Upper lobe of left lung (tissue), 6 donors: ENCODE results near the gene FAP. TPM values are rescaled to one million over a fixed set of nuclear protein-coding genes. Genes with fewer than 3 reads are reported as not detected.

Experiments
- ATAC-seq, 2 donors: fragments of 200-7000 bp; cut with Tn5 transposase; one replicate each; pipeline ENCODE4 v1.9.1; 2022; ENCODE audit warnings: mild to moderate bottlenecking in 2 of 2, moderate library complexity in 2 of 2; ENCODE audit not compliant: low FRiP score in 2 of 2
- DNase-seq, 2 donors: peaks; one replicate each; pipeline ENCODE4 v3.0.0-alpha.2; 2019 to 2020
- H3K27ac ChIP-seq, 4 donors: fragments of 200-600 bp; sonication (generic); one replicate each; pipeline ENCODE4 v1.5.1; 2016 to 2019
- H3K27me3 ChIP-seq, 4 donors: fragments of 200-600 bp; sonication (generic); one replicate each; pipeline ENCODE4 v1.5.1; 2017 to 2019
- H3K36me3 ChIP-seq, 4 donors: fragments of 200-600 bp; sonication (generic); one replicate each; pipeline ENCODE4 v1.5.1; 2016 to 2019
- H3K4me1 ChIP-seq, 4 donors: fragments of 200-600 bp; sonication (generic); one replicate each; pipeline ENCODE4 v1.5.1; 2018 to 2019
- H3K4me3 ChIP-seq, 4 donors: fragments of 200-600 bp; sonication (generic); one replicate each; pipeline ENCODE4 v1.5.1; 2017 to 2019; ENCODE audit warnings: mild to moderate bottlenecking in 2 of 4, moderate library complexity in 1 of 4
- H3K9me3 ChIP-seq, 4 donors: fragments of 200-600 bp; sonication (generic); one replicate each; pipeline ENCODE4 v1.5.1; 2018 to 2019
- CTCF ChIP-seq, 6 experiments: fragments of 450-650 bp in 4 of 6; fragments of 200-600 bp in 2 of 6; sonication (generic) in 2 of 6; IDR thresholded peaks; one replicate each; pipeline ENCODE4 v1.5.1; 2016 to 2019; ENCODE audit warnings: antibody characterized with exemption in 6 of 6
- EP300 ChIP-seq, 4 donors: sonication (generic); formaldehyde crosslinking; IDR thresholded peaks; one replicate each; pipeline ENCODE4 v1.5.1; 2017; ENCODE audit warnings: antibody characterized with exemption in 4 of 4, control low read depth in 2 of 4
- POLR2A ChIP-seq, 4 donors: fragments of 450-650 bp; IDR thresholded peaks; one replicate each; pipeline ENCODE4 v1.5.1; 2016 to 2017; ENCODE audit warnings: antibody characterized with exemption in 4 of 4, mild to moderate bottlenecking in 2 of 4
- POLR2AphosphoS5 ChIP-seq, 2 donors: sonication (generic); formaldehyde crosslinking; IDR thresholded peaks; one replicate each; pipeline ENCODE4 v1.5.1; 2017; ENCODE audit warnings: antibody characterized with exemption in 2 of 2
- WGBS, 2 donors: methylation state at CpG; one replicate each; pipeline ENCODE4 v1.1.5; 2017 to 2018; 5-methylcytosine and 5-hydroxymethylcytosine counted together
- total RNA-seq, 6 donors: library from RNA; depleted of rRNA in 4 of 6; stranded (reverse); fragments of >200 nt in 4 of 6; gene quantifications; one replicate each; pipeline versions ENCODE4 v1.1.0 to v1.2.1, GENCODE V29; 2016 to 2021
- donor health status: DM: no; HTN: no; CAD: no; lungs with moderate emphysema.
- donor health status: DM: no; HTN: yes; CAD: no; lungs with severe emphysema.

FAP gene
- total RNA-seq, 6 donors from 2014 or later = 1.2 to 7.3 (median 3.1) TPM

DNA sequence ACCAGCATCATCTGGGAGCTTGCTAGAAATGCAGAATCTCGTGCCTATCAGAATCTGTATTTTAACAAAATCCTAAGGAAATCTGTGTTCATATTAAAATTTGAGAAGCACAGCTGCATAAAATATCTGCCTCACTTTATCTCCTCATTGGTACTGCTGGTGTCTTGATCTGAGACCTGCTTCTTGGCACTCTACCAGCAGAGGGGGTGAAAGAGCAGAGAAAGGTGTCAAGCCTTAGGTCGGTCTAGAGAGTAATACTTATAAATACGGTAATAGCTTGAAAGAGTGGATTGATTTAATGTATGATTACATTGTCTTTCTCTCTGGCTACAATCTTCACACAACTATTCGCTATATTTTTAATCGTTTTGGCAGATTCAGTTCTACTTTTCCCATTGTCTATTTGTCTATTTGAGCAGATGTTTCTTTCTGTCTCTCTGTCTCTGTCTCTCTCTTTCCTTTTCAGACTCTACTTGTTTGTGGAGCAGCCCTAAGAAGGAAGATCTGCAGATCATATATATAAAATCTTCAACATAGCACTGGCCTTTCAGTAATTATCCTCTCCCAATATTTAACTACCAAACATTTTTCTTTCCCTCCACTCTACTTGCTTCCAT, 89.5 kb downstream of the FAP start:
- 3 to 5% methylated on average over 5 of the region's 5 CpGs for WGBS, 2 donors
- Histone ChIP-seq H3K4me1 (no peaks in the 10 kb centered on the region), H3K27ac (no peak overlapping the region), H3K4me3 (no peak overlapping the region), H3K9me3 (no peaks in the 10 kb centered on the region), H3K27me3 (no peaks in the 10 kb centered on the region), H3K36me3 (no peaks in the 10 kb centered on the region)
- ATAC-seq (peak in 1 of 2 donors; percentile 67), DNase-seq (peak in 1 of 2 donors; percentile 64)
- TF ChIP-seq POLR2AphosphoS5 (IDR thresholded peaks at IDR 0.05) (no peak), CTCF (IDR thresholded peaks at IDR 0.05) (peak in 4 of 6 experiments; percentile 16 to 44 (median 32)), POLR2A (IDR thresholded peaks at IDR 0.05) (no peak)

- no peaks in the 10 kb centered on the region for H3K9me3 ChIP-seq
- 90 to 92% methylated on average over 3 of the region's 3 CpGs for WGBS, 2 donors
- ATAC-seq (no peak), DNase-seq (no peak)
- H3K4me1 ChIP-seq = no peaks in the 10 kb centered on the region
- no peak within 1 kb of the TSS for H3K27ac ChIP-seq
- H3K27me3 ChIP-seq = no peaks in the 10 kb centered on the region
- no peak within 1 kb of the TSS for H3K4me3 ChIP-seq
- TF ChIP-seq EP300 (IDR thresholded peaks at IDR 0.05) (no peak), POLR2A (IDR thresholded peaks at IDR 0.05) (no peak), POLR2AphosphoS5 (IDR thresholded peaks at IDR 0.05) (no peak), CTCF (IDR thresholded peaks at IDR 0.05) (no peak)
- no peaks in the 10 kb centered on the region for H3K36me3 ChIP-seq
Observed at GRCh38 chr2:162152147-162152546, 91.1 kb downstream of the FAP start, which contains the start of gene GCG. GCG (minus strand) TSS chr2:162152247; CDS start chr2:162149178, 3,069 bp downstream.

- ATAC-seq (no peak), DNase-seq (no peak)
- Histone ChIP-seq H3K4me3 (no peak overlapping the region), H3K27ac (no peak overlapping the region), H3K4me1 (no peaks in the 10 kb centered on the region), H3K9me3 (no peaks in the 10 kb centered on the region), H3K27me3 (no peaks in the 10 kb centered on the region), H3K36me3 (no peaks in the 10 kb centered on the region)
- WGBS, 2 donors = 87 to 93% methylated on average over 8 of the region's 8 CpGs
- TF ChIP-seq POLR2A (IDR thresholded peaks at IDR 0.05) = no peak
- TF ChIP-seq EP300 (IDR thresholded peaks at IDR 0.05) = no peak
- TF ChIP-seq POLR2AphosphoS5 (IDR thresholded peaks at IDR 0.05) = no peak
- TF ChIP-seq CTCF (IDR thresholded peaks at IDR 0.05) = no peak
Observed at GRCh38 chr2:162149940-162150339, 93.3 kb downstream of the FAP start.

DNA sequence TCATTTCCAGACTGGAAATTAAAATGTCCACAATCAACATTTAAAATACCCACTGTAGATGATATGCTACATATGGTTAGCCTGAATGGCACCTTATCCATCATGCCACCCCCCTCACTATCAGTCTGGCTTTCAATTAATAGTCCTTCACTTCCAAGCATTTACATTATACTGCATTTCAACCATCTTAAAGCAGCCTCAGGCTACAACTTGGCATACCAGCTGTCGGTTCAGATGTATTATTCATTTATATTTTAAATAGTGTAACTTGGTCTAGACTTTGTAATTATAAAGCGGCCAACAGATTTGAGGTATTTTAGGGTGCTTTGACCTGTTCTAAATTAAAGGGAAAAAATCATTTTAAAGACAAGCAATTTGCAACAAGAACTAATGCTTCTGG, 93.8 kb downstream of the FAP start:
- ATAC-seq = no peak
- 77 to 83% methylated on average over 2 of the region's 2 CpGs for WGBS, 2 donors
- Histone ChIP-seq H3K27me3 (no peaks in the 10 kb centered on the region), H3K27ac (no peak overlapping the region), H3K4me1 (no peaks in the 10 kb centered on the region), H3K36me3 (no peaks in the 10 kb centered on the region), H3K4me3 (no peak overlapping the region), H3K9me3 (no peaks in the 10 kb centered on the region)
- TF ChIP-seq CTCF (IDR thresholded peaks at IDR 0.05) (no peak), EP300 (IDR thresholded peaks at IDR 0.05) (no peak), POLR2A (IDR thresholded peaks at IDR 0.05) (no peak), POLR2AphosphoS5 (IDR thresholded peaks at IDR 0.05) (no peak)
- DNase-seq = no peak

- H3K4me1 ChIP-seq = no peaks in the 10 kb centered on the region
- H3K36me3 ChIP-seq = no peaks in the 10 kb centered on the region
- TF ChIP-seq POLR2A (IDR thresholded peaks at IDR 0.05) (no peak), POLR2AphosphoS5 (IDR thresholded peaks at IDR 0.05) (no peak), CTCF (IDR thresholded peaks at IDR 0.05) (no peak), EP300 (IDR thresholded peaks at IDR 0.05) (no peak)
- DNase-seq = no peak
- no peak for ATAC-seq
- H3K27ac ChIP-seq = no peak overlapping the region
- H3K4me3 ChIP-seq = no peak overlapping the region
- 56 to 57% methylated on average over 3 of the region's 3 CpGs for WGBS, 2 donors
- no peaks in the 10 kb centered on the region for H3K27me3 ChIP-seq
- H3K9me3 ChIP-seq = no peaks in the 10 kb centered on the region
Observed at GRCh38 chr2:162148956-162149355, 94.3 kb downstream of the FAP start.
